HL-60 (cell line): ENCODE results near the gene NCAPH2.

ENCODE experiments used
- CTCF ChIP-seq: IDR thresholded peaks from one replicate; pipeline ENCODE4 v1.5.1; 2011; ENCODE audit warnings: low read length, control low read depth, inconsistent platforms; ENCODE audit not compliant: insufficient read depth
- POLR2AphosphoS5 ChIP-seq: IDR thresholded peaks from 2 replicates; pipeline ENCODE4 v1.6.1; 2012; ENCODE audit warnings: low read depth

DNA sequence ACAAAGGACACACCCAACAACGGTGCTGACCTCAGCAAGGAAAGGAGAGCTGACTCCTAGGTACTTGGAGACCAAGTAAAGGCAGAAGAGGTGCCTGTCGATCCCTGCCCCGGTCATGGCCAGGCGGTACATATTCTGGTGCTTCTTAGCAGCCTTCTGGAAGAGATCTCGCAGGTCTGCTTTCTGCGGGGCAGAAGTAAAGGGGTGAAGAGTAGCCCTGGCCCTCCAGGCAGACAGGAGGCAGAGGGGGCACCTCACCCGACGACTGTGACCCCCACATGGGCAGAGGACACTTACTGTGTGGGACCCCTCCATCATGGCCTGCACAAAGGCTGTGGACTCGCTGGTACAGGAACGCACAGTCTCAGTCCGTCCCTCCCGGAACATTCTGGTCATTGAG, 62.8 kb downstream of the NCAPH2 start:
- no peak for TF ChIP-seq CTCF
- no peak for TF ChIP-seq POLR2AphosphoS5
